SW480 (cell line): Measurements from ENCODE around the gene ZRANB1.

ENCODE experiments used
- DNase-seq: peaks from one replicate; pipeline ENCODE4 v3.0.0-alpha.2; 2016; ENCODE audit warnings: low spot score

Gene ZRANB1

GRCh38 chr10:125006921-125007426 lies 65.1 kb downstream of the ZRANB1 start:
- no peak for DNase-seq

DNA sequence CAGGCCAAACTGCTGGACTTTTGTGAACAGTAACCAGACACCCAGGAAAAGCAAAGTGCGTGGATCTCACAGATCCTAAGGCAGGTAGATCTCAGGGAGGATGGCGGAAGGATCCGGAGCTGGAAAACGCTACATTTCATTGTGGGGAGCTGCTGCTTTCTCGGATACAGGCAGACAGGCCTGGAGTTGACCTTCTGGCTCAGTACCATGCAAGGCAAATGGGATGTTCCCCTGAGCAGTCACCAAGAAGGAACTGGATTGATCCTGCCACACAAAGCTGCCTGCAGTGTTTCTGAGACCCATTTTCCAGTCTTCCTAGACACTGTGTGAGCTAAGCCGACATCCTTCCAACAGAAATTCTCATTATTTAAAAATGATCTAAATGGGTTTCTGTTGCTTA lies 65.5 kb downstream of the ZRANB1 start:
- DNase-seq, result no peak

- no peak for DNase-seq
These were observed 67.0 kb downstream of the ZRANB1 start for GRCh38 chr10:125008689-125009638.

DNA sequence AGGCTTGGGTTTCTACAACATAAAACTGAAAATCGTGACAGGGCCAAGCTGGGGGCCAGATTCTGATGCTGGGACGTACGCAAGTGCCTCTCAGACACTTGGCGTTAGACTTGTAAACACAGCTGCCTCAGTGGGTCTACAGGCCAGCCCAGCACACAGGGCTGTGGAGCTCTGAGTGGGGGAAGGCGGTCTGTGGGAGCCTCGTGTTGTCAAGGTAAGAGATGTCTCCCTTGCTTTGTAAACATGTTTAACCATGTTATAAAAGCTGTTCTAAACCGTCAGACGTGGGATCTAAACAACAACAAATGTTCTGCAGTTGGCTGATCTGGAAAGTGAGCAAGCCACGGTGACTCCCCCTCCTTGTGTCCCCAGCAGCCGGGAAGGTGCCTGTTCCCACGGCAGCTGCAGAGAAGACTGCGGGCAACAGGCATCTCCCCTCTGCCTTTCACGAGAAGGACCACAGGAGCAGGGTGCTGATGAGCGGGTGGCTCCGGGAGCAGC lies 67.8 kb downstream of the ZRANB1 start:
- DNase-seq, result no peak

DNA sequence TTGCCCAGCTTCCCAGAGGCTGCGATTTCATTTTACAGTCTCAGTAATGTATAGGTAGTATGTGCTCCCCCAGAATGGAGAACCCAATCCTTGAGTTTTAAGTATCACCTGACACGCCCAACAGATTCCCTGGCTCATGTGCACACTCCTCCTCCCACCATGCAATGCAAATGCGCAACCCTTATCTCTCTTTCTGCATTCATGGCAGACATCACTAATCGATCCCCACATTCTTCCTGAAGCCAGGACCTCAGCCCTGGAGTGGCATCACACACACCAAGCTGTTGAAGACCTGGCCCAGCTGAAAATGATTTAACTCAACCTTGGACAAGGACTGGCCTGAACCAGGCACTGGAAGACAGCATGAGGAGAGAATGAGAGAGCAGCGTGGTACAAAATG lies 68.4 kb downstream of the ZRANB1 start:
- DNase-seq, result no peak

DNA sequence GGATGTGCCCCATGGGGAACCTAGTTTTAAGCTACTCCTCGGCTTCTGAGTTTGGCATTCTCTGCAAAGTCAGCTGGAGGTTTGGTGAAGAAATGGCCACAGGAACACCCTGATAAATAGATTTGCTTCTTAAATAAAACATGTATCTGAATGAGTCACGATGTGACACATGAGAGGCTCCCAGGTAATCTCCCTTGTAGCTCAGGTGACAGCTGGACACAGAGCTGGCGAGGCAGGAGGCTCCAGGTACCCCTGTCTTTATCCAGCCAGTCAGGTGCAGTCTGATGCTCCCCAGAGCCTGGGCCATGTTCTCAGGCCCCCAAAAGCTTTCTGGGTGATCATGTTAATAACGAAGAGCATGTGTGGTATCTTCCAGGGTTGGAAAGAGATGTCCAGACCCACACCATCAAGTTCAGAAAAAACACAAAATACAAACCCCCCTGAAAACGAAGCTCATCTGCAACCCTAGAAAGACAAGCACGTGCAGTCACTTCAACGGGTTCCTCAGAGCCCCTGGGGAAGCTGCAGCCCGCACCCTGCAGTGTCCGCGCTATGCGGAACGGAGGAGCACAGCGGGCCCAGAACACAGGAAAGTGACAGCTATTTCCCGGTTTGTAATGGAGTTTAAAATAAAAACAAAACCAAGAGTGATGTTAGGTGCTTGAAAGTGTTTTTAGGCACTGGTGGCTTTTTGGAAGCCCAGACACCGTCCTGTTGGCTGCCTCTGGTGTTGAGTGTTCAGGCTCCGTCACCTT lies 69.4 kb downstream of the ZRANB1 start:
- no peak for DNase-seq

DNA sequence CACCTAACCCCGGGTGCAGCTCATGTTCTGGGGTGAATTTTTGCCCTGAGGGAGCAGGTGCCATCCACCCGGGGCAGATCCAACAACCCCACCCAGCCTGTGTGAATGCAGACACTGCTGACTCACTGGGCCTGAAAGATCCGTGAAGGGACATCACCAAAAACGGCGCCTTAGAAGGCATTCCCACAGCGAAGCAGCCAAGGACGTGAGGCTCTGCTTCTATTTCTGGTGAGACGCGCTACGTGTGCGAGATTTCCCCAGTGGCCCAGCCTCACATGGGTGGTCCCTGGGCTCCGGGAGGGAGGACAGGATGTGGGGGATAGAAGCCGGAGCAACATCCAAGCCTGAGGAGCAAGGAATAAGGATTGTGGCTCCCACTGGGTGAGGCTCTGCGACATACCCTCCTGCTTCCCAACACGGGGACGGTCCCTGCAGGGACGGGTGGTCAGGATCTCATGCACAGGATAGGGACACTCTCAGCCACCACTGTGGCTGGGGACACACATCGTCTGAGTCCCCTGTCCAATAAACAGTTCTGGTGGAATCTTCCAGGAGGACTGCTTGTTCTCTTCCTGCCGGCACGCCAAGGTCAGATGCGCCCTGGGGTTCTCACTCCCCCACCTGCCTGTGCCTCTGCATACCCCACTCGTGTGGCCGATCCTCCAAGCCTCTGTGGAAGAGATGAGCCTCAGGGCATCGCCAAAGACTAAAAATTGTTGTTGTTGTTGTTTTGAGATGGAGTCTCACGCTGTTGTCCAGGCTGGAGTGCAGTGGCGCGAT lies 70.2 kb downstream of the ZRANB1 start:
- no peak for DNase-seq

DNA sequence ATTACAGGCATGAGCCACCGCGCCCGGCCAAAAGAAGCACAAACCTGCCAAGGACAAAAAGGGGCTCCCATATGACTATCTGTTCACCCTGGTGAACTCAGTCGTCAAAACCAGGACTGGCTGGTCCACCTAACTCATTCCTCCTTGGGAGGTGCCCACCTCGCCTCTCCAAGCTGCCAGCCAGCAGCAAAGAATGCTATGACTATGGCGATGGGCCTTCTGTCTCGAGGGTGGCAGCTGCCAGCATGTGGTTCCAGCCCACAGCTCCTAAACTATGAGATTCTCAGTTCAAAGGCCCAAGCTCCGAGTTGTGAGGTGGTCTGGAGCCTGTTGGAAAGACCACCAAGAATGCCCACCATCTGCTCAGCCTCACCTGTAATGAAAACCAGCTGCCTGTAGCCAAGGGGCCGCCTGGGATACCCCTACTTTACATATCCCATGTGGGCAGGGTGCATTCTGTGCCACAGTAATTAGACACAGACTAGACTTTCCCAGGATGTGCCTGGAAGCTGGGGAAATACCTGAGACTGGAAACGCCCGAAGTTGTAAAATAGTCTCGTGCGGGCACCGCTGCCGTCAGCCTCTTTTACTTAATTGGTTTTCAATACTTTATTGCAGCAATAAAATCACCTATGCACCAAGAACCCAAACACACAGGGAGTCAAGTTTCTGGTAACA lies 71.1 kb downstream of the ZRANB1 start:
- no peak for DNase-seq

GRCh38 chr10:125013529-125013872 lies 71.6 kb downstream of the ZRANB1 start:
- no peak for DNase-seq

DNA sequence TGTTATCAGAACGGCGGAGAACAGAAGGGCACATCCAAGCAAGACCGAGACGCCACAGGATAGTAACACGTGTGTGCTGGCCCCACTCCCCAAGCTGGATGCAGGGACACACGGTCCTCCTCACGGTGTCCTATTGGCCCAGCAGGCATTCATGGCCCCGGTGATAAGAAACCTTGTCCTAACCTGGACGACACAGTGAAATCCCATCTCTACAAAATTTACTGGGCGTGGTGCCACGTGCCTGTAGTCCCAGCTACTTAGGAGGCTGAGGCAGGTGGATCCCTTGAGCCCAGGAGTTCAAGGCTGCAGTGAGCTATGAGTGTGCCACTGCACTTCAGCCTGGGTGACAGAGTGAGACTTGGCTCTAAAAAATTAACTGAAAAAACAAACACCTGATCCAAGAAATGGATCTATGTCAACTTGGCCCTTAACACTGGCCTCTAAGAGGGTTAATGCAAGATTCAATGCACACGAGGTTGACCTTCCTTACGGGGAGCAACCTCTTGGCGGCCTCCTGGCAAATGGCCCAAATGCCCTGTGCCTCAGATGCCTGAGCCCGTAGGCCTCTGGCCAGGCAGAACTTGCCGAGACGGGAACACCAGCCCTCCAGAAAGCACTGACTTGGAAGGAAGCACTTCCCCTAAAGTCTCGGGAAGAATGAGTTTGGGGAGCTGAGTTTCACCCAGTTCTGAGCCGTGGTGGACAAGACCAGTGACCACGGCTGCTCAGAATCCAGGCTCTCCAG lies 72.3 kb downstream of the ZRANB1 start:
- DNase-seq, result no peak

DNA sequence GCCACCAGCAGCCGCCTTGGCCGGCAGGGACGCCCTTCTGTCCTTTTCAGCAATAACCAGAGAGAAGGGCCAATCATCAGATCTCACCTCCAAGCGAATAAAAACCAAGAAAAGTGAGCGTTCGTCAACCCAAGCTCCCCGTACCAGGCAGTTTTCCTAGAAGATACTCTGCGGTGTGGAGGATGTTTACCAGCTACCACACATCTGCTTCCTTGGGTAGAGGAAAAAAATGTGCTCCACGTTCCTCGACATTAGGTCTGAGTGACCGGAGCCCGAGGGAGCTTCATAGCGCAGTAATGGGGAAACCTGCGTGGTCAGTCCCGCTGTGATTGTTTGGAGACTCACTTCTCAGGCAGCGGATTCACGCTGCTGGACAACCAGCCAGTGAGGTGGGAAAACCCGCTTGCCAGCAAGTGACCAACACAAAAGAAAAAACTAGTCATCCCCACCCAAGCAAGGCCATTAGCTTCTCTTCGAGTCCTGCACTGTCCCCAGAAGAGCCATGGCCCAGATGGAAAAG lies 73.0 kb downstream of the ZRANB1 start:
- DNase-seq, result no peak

DNA sequence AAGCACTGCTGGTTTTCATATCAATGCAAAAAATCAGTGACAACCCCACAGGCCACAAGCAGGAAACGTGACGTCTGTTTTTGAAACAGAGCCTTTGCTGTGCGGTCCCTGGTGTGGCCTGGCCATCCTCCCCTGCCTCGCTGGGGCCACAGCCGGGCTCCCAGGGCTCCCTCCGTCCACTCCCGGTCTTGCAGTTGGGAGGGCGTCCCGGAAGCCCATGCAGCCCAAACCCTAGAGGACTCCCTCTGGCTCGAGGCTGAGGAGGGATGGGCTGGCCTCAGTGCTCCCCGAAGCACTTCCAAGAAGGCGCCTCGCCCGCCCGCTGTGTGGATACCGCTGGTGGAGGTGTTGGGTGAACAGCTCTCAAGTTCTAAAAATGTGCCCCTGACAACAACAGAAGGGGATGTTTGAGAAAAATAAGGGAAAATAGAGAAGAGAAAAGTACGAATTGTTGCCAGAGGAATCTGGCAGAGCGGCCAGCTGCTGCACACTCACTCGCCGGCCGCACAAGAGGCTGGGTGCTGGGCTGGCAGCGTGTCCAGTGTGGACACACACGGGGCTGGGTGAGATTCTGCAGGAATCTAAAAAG lies 73.5 kb downstream of the ZRANB1 start:
- no peak for DNase-seq

- no peak for DNase-seq
These were observed 74.2 kb downstream of the ZRANB1 start for GRCh38 chr10:125016123-125016522.

DNA sequence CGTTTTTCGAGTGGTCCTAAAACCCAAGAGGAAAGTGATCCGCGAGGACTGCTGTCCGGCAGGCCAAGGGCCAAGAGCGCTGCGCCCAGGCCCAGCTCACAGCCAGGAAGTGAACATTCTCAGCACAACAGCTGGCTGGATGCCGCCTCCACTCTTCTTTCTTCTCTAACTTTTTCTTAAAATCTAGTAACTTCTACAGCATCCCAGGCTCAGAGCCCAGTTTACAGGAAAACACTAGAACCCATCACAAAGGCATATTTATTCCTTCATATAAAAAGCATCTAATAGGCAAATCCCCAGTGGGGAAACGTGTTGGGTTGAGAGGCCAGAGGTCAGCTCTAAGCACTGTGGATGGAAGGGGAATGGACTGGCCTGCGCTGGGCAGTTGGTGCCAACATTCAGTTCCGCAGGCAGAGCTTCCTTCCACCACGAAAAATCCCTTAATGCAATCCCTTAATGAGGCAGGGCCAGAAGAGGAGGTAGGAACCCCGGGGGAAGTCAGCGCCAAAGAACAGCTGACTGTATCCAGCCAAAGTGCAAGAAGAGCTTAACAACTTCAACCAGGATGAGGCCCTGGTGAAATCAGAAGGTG lies 74.8 kb downstream of the ZRANB1 start:
- no peak for DNase-seq

GRCh38 chr10:125017547-125018298 lies 75.8 kb downstream of the ZRANB1 start:
- DNase-seq, result no peak

- DNase-seq, result no peak
These were observed 76.7 kb downstream of the ZRANB1 start for GRCh38 chr10:125018576-125019143.

DNA sequence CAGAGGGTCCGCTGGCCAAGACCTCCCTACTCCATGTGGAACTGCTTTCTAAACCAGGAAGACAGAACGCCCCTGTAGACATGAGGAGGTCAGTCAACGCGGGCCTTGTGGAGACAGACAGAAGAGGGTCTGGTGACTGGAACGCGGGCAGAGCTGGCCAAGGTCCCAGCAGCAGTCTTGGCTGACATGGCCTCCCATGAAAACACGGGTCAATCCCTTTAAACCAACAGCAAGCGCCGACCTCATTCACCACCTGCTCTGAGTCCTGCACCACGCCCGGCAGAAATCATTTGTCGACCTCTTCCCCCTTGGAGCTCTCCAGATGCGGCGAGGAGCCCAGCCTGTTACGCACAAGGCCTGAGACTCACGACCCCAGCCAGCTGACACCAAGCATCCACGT lies 78.5 kb downstream of the ZRANB1 start:
- no peak for DNase-seq

DNA sequence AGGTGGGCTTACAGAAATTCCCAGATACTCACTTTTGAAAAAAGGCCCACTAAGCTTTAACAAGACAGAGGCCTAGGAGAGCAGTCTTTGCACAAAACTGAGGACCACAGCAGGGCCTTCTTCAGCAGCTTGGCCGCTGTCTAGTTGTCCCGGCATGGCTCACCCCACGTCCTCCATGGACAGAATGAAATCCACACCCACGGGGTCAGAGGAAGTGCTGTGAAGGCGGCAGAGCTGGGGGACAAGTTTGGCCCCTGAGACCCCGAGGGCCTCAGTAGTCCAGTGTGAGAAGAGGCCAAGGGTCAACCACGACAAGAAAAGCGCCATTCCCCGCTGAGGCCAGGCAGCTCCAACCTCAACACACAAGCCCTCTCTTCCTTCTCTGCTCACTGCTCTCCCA lies 78.9 kb downstream of the ZRANB1 start:
- DNase-seq, result no peak
